ENCODE measurements around the gene YDJC.
"Not testable (repeated sequence)": the region's sequence is repeated elsewhere in the genome, so short reads cannot be mapped to it uniquely, and the experiment has no call there.

Gene YDJC

GRCh38 chr22:21605887-21606564 lies 23.8 kb downstream of the YDJC start:
- DNase-seq (ENCODE audit: low spot score) = no peak

- DNase-seq (ENCODE audit: low spot score) = no peak
These were observed 25.8 kb downstream of the YDJC start for GRCh38 chr22:21603973-21604372.

GRCh38 chr22:21602579-21602978 lies 27.2 kb downstream of the YDJC start:
- no peak for DNase-seq (ENCODE audit: low spot score)

GRCh38 chr22:21599053-21599893 lies 30.5 kb downstream of the YDJC start:
- no peak for DNase-seq (ENCODE audit: low spot score)

- no peak for DNase-seq (ENCODE audit: low spot score)
These were observed 31.5 kb downstream of the YDJC start for GRCh38 chr22:21598302-21598701.

GRCh38 chr22:21596356-21597135 lies 33.3 kb downstream of the YDJC start:
- DNase-seq (ENCODE audit: low spot score) = not testable (repeated sequence)

GRCh38 chr22:21594865-21595452 lies 34.9 kb downstream of the YDJC start:
- no peak for DNase-seq (ENCODE audit: low spot score)

- DNase-seq (ENCODE audit: low spot score) = peak; percentile 41
These were observed 36.2 kb downstream of the YDJC start for GRCh38 chr22:21593406-21594232.

GRCh38 chr22:21592422-21592821 lies 37.4 kb downstream of the YDJC start:
- DNase-seq (ENCODE audit: low spot score) = no peak

GRCh38 chr22:21591695-21592094 lies 38.1 kb downstream of the YDJC start:
- no peak for DNase-seq (ENCODE audit: low spot score)

GRCh38 chr22:21590809-21591641 lies 38.8 kb downstream of the YDJC start:
- DNase-seq (ENCODE audit: low spot score) = no peak

GRCh38 chr22:21589396-21589795 lies 40.4 kb downstream of the YDJC start:
- no peak for DNase-seq (ENCODE audit: low spot score)

GRCh38 chr22:21587803-21588611 lies 41.8 kb downstream of the YDJC start:
- DNase-seq (ENCODE audit: low spot score) = no peak

- DNase-seq (ENCODE audit: low spot score) = no peak
These were observed 44.4 kb downstream of the YDJC start for GRCh38 chr22:21585389-21585788.

- DNase-seq (ENCODE audit: low spot score) = no peak
These were observed 46.8 kb downstream of the YDJC start for GRCh38 chr22:21582801-21583740.

GRCh38 chr22:21581009-21581713 lies 48.7 kb downstream of the YDJC start:
- not testable (repeated sequence) for DNase-seq (ENCODE audit: low spot score)

GRCh38 chr22:21580623-21581007 lies 49.2 kb downstream of the YDJC start:
- DNase-seq (ENCODE audit: low spot score) = not testable (repeated sequence)

GRCh38 chr22:21579474-21579851 lies 50.4 kb downstream of the YDJC start:
- DNase-seq (ENCODE audit: low spot score) = no peak

Measured in HuH-7.5 (cell line).